H54 (cell line): ENCODE data around the gene FHIT.
"Not testable (repeated sequence)": the region's sequence is repeated elsewhere in the genome, so short reads cannot be mapped to it uniquely, and the experiment has no call there.

Experiments used
- DNase-seq: peaks from one replicate; pipeline ENCODE4 v3.0.0; 2011; ENCODE audit warnings: low spot score, mixed read lengths; ENCODE audit not compliant: insufficient read length
- FAIRE-seq: peaks from 3 replicates; lab custom pipeline; 2011; peaks lifted over from hg19 to GRCh38; lab: Jason Lieb, UNC
- POLR2A ChIP-seq: IDR thresholded peaks from 2 replicates; pipeline ENCODE4 v1.6.1; 2011; ENCODE audit warnings: low read depth, mild to moderate bottlenecking, low read length

Gene FHIT

DNA sequence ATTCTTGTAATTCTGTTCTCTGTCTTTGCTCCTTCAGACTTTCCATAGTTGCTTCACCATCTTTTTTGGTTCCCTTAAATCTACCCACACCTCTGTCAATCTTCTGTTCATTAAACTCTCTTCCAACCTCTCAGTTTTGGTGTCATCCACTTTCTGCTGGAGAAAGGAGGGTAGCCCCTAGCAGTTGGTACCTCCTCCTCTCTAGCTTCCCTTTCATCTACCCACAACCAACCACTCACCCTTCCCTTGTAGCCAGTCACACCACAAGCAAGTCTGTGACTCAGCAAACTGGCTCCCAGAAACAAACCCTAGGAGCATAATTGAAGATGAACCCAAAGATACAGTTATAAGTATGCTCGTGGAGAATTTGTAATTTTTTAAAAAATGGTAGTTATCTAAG is 318.6 kb downstream of the FHIT start:
- peak; percentile 43 for FAIRE-seq
- no peak for TF ChIP-seq POLR2A
- DNase-seq, result no peak

DNA sequence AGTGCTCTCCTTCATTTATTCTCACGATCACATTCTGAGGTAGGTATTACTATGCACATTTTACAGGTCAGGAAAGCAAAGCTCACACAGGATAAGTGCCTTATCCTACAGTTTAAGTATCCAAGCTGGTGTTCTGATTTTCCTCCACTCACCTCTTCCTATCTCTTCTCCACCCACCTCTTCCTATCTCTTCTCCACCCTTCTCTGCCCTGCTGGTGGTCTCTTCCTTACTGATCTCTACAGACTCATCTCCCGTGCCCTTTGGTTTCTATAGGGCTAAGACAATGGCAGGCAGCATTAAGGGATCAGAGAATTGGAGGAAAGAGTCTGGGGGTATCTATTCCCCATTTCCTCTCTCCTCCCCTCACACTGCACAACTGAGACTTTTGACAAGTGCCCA is 319.1 kb downstream of the FHIT start:
- TF ChIP-seq POLR2A, result no peak

DNA sequence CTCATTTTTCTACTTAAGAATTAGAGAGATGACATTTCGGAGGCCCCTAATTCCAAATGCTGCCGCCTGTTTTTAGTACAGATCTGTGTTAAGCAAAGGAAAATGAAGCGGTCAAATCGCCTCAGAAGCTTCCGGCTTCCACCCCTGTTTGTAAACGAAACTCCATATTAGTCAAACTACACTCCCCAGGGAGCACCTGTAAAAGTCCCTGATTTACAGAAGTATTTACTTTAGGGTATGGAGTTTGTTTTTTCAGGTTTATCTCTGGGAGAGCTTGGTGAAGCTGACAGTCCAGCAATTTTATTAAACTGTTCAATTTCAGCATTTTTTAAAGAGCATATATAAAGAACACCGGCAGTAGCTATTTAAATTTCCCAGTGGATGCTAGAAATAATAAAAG is 319.8 kb downstream of the FHIT start:
- no peak for DNase-seq
- no peak for FAIRE-seq

More for the DNA sequence above, 319.1 kb downstream of the FHIT start:
- DNase-seq (no peak), FAIRE-seq (no peak)

DNA sequence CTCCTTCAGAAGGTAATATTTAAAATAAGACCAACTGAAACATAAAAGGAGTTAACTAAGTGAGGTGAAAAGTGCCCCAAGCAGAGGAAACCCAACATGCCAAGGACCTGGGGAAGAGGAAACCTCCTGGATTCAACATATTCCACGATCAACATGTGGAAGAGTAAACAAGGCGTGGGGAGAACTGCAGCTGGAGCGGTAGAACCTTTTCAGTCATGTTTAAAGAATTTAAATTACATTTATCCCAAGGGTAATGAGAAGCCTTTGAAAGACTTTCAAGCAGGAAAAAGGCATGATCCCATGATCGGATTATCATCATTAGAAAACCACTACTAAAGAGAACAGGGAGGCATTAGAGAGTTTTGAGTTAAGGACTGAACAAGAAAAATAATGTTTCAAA is 330.7 kb downstream of the FHIT start:
- DNase-seq, result no peak
- no peak for TF ChIP-seq POLR2A
- no peak for FAIRE-seq

More for the DNA sequence above, 319.8 kb downstream of the FHIT start:
- TF ChIP-seq POLR2A, result no peak

DNA sequence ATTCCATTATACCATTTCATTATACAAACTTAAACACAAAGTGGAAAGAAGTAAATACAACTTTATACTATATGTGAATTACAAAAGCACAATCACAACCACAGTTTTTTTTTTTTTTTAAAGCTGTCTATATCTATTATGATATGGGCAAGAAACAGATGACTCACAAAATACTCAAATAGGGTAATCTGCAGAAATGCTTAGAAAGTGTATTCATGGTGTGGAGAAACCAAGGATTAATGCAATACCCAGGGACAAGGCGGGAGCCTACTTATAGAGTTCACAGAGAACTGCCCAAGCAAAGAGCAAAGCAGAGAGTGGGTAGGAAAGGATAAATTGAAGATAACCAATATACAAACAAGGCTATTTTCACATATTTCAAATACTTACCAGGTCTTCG is 332.0 kb downstream of the FHIT start:
- no peak for FAIRE-seq
- TF ChIP-seq POLR2A, result no peak
- no peak for DNase-seq

DNA sequence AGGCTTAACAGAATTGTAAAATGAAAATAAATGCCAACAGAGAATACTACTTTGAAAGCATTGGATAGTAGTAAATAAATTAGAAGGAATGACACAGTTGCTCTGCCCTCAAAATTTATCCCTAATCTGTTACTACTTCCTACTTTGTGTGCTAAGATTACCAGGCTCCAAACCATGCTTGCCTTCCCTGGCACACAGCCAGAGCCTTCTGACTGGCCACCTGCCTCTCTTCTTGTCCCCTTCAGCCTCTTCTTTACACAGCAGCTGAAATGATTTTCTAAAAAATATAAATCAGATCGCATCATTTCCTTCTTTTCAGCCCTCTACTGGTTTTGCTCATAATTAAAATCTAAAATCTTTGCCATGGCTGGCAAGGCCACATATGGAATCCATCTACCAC is 334.1 kb downstream of the FHIT start:
- FAIRE-seq (no peak), DNase-seq (no peak)

DNA sequence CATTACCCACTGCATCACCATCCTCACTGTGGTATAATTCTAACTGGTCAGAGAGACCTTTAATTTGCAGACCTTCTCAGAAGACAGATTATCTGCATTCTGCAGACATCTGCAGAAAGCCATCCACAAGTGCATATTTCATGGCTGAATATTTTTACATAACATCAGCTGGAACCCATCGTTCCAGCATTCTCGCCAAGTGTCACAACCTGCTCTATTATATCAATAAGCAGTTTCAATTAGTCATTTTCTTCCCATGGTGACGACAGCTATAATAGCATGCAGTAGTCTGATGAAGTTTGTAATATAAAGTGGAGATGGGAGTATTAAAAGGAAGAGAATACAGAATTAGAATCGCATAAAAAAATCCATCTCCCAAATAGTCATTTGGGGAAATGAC is 334.7 kb downstream of the FHIT start:
- FAIRE-seq, result no peak
- no peak for TF ChIP-seq POLR2A
- no peak for DNase-seq

More for the DNA sequence above, 334.1 kb downstream of the FHIT start:
- TF ChIP-seq POLR2A, result no peak

DNA sequence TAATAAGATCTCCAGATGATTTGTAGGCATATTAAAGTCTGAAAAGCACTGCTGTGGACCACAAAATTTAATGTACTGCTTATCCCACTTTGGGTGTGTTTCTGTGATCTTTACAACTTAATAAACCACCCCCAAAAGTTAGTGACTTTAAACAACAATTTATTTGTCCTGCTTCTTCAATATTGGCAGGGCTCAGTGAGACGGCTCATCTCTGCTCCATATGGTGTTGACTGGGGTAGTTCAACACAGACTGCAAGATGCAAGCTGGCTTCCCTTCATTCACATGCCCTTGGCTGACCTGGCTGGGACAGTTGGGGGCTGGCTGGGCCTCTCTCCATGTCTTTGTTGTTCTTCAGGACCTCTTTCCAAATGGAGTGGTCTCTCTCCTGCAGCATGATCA is 337.8 kb downstream of the FHIT start:
- FAIRE-seq, result no peak
- no peak for DNase-seq
- no peak for TF ChIP-seq POLR2A

DNA sequence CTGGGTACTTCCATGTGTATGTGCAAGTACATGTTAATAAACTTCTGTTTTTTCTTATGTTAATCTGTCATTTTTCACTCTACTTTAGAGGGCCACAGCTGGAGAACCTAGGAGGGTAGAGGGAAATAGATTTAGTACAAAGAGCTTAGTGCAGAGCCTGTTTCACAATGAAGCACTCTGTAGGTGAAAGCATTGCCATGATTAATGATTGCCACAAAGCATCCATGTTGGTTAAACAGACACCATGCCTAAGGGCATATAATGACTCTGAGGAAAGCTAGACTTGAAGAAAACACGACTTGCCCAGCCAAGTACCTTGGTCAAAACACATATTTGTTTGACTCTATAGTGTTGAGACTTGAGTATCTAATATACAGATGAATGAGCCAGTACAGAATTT is 338.4 kb downstream of the FHIT start:
- no peak for FAIRE-seq
- no peak for DNase-seq
- TF ChIP-seq POLR2A, result no peak

DNA sequence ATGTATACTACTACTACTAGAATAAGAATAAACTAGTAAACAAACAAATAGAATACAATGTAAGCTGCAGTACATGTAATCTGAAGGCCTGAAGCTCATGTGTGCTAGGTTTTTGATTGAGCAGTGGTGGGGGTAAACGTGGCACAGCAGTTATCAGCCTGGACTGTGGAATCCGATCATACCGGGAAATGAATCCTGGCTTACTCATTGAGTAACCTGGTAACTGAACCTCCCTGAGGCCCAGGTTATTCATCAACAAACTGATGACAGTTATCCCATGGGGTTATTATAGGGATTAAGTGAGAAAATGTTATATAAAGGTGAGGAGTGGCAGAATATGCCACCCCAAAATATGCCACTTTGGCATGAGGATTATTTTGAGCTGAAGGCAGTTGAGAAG is 339.1 kb downstream of the FHIT start:
- FAIRE-seq (no peak), DNase-seq (no peak)
- no peak for TF ChIP-seq POLR2A

DNA sequence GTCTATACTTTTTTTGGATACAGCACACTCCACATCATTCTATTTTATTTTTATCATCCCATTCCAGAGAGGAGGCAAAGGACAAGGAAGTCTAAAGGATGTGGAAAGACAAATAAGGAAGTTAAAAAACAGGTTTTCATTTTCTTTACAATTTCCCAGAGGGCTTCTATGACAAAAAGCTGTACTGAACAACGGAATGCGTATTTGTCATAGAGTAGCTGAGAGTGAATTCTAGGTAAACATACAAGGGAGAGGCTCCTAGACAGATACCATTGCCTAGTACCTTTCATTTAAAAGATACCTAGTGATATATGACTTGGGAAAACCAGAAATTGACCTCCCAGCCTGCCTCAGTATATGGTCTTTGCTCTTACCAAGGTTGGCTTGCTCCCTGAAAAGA is 341.7 kb downstream of the FHIT start:
- FAIRE-seq (no peak), DNase-seq (no peak)
- no peak for TF ChIP-seq POLR2A

DNA sequence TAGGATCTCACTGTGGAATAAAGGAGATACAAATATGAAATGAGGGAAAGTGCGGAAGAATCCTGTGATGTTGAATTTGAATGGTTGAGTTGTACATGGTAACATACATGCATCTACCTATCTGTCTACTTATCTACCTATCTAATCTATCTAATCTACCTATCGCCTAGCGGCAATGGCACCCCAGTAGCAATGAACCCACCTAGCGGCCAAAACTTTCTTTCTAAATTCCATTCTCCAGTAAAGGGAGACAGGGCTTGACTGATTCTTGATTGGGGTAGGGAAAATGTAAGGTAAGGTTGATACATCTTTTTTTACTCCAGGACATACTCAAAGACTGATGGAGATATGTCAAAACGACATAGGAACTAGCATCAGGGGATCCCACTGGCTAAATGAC is 345.0 kb downstream of the FHIT start:
- FAIRE-seq, result no peak
- no peak for TF ChIP-seq POLR2A
- no peak for DNase-seq

DNA sequence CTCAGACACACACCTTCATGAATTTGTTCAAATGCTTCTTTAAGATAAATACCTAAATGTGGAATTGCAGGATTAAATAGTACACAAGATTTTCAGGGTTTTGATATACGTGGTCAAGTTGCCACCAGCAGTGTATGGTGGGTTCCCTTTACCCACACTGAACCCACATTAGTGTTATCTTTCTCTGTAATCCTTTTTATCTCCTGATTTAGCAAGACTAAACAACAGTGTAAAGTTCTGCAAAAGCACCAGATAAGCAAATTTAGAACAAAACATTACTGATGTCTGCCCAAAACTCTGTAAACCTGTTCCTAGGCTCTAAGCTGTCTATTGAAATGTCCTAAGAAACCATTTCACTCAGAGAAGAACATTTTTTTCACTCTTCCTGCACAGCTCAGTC is 352.9 kb downstream of the FHIT start:
- FAIRE-seq, result no peak
- TF ChIP-seq POLR2A, result no peak

DNA sequence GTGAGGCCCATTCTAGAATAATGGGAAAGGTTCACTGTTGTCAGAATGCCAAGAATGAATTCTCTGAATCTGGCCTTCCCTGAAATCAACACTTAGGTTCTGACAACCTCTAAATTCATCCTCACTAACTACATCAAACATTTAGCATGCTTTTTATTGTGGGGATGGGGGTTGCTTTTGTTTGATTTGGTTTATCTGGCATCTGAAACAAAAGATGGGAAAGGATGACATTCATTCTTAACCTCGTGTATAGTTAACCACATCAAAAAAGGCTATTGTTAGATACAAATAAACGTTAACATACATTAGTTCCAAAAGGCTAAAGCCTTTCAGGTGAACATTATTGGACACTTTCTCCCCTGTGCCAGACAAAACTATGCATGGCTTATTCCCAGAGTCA is 357.3 kb downstream of the FHIT start:
- DNase-seq (no peak), FAIRE-seq (no peak)
- TF ChIP-seq POLR2A, result no peak

More for the DNA sequence above, 352.9 kb downstream of the FHIT start:
- DNase-seq, result no peak

DNA sequence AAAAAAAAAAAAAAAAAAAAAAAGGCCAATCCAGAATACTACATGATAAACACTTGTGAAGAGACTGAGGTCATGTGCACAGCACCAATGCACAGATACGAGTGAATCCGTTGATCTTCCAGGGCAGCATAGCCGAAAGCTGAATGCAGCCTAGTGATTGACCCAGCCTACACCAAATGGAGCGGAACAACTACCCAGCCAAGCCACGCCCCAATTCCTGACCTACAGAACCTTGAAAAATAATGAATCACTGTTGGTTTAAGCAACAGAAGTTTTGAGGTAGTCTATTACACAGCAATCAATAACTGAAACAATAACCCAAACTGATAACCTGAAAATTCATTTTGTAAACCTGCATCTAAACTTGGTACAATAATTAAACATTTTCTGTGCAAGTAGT is 361.0 kb downstream of the FHIT start:
- no peak for TF ChIP-seq POLR2A
- no peak for FAIRE-seq
- DNase-seq, result no peak

DNA sequence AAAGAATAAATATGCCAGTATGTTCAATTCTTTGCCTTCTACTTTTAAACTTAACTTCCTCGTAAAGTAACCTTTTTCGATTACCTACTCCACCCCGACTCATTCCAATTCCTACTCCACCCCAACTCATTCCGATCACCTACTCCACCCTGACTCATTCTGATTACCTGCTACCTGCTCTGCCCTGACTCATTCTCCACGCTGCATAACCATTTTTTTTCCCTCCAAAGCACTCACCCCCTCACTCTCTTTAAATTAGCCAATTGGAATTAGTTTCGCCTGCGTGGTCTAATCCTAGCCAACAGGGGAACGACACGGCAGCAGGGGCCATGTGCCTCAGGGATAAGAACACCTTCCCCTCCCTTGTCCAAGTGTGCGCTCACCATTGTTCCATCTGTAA is 362.3 kb downstream of the FHIT start:
- DNase-seq, FAIRE-seq: not testable (repeated sequence)
